NCI-H2227 treated with DMSO at 0.1 percent for 48 hours (cell line): Measurements from ENCODE around the gene DEGS2.

Experiments
- DNase-seq: peaks from one replicate; lab custom pipeline; 2025; lab: John Stamatoyannopoulos, UW

The DEGS2 gene

DNA sequence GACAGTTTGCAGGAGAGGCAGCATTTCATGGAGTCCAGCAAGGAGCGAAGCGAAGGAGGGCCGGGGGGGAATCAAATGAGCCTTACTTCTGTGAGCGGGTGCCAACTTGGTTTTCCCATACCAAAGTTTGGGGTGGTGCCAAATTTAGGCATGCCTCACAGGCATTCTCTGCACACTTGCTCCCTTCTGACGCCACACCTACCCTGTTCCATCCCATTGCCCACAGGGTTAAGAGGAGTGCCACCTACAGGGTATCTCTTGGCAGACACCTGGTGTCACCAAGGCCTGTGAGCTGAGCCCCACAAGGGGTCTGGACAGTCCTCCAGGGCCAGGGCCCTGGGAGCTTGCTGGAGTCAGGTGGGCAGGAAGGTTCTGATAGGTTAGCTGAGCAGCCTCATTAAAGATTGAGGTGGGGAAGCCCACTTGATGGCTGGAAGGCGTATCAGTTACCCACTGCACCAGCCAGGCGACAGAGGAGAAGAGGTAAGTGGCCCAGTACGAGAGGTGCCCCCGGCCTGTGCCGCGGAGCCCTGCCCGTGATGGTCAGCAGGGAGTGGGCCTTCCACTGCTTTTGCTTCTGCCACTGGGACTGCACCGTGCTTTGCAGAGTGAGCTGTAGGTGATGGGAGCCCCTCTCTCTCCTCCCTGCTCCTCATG lies 45.2 kb downstream of the DEGS2 start:
- no peak for DNase-seq

- no peak for DNase-seq
Measured at GRCh38 chr14:100111931-100112704, 47.3 kb downstream of the DEGS2 start.

DNA sequence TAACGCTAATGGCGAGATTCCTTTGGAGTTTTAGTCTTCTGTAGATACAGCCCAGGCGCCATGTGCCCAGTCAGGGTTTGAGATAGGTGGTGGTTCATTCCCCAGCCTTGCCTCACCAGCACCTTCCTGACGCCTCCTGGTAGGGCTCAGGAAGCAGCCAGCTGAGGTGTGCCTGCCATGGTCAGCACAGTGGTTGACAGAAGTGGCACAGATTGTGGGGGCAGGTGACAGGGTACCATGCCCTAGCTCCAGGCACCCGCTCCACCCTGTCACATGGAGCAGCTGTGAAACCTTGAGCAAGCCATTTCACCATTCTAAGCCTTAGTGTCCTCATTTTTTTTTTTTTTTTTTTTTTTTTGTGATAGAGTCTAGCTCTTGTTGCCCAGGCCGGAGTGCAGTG lies 48.6 kb downstream of the DEGS2 start:
- no peak for DNase-seq

GRCh38 chr14:100109594-100109955 lies 49.9 kb downstream of the DEGS2 start:
- no peak for DNase-seq

DNA sequence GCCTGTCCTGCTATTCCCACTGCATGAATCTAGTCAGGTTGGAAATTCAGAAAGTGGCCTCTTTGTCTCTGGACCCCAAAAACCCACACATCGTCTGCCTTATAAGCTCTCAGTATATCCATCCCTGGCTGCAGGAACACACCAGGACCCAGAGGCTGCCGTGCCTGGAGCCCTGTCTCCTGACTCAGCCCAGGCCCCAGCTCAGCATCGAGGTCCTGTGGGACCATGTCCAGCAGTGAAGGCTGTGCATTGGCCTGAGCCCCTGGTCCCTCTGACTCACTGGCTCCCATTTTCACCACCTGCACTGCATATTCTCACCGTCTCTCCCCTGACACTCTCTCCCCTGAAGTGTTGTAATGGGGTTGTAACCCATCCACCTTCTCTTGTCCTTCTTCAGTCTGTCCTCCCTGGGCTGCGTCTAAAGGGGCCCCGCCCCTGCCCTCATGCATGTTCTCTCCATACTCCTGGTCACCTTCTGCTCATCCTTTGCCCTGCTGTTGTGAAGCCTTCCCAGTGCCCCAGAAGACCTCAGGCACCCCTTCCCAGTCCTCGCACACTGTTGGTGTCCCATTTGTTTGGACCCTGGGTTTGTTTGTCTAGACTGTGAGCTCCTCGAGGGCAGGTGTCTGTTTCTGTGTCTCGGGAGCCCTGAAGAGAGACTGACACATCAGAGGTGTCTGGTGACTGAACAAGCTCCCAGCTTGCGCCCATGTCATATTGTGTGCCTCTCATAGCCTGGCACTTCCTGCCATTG lies 50.4 kb downstream of the DEGS2 start:
- no peak for DNase-seq

GRCh38 chr14:100108042-100108825 lies 51.2 kb downstream of the DEGS2 start:
- DNase-seq, result peak; percentile 64

- DNase-seq, result no peak
Measured at GRCh38 chr14:100107236-100107635, 52.2 kb downstream of the DEGS2 start.

DNA sequence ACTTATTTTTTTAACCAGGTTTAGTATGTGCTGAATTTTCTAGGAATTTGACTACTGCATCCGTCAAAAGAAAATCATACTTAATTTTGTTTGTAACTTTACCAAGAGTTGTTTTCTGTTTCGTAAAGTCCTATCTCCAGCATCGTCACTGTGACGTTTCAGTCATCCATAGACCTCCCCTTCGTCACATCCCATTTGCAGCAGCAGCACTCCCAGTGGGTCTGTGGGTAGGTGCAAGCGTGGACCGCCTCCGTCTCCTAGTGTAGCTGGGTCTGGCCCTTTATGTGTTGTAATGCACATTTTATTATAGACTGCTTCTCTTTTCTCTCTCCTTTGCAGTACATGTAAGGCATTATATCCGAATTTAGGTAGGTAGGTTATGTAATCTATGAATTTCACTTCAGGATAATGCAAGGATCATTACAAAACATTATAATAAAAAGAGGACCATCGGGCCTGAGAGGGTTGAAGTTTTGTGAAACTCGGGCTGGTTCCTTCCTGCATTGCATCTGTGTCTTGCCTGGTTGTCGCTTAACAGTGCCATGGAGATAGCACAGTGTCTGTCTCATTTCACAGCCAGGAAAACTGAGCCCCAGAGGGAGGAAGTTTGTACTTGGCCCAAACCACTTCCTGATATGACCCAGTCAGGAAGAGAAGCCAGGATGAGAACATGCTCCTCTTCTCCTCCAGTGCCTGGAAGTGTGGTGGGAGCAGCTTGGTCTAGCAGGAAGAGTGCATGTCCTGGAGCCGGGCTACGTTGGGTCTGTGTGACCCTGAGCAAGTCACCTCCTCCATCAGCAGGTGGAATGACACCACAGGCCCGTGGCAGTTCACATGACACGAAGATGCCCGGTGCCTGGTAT lies 53.0 kb downstream of the DEGS2 start:
- no peak for DNase-seq

- no peak for DNase-seq
Measured at GRCh38 chr14:100105357-100106169, 53.9 kb downstream of the DEGS2 start.

GRCh38 chr14:100104523-100105300 lies 54.7 kb downstream of the DEGS2 start:
- DNase-seq, result no peak

GRCh38 chr14:100104006-100104352 lies 55.5 kb downstream of the DEGS2 start:
- no peak for DNase-seq

DNA sequence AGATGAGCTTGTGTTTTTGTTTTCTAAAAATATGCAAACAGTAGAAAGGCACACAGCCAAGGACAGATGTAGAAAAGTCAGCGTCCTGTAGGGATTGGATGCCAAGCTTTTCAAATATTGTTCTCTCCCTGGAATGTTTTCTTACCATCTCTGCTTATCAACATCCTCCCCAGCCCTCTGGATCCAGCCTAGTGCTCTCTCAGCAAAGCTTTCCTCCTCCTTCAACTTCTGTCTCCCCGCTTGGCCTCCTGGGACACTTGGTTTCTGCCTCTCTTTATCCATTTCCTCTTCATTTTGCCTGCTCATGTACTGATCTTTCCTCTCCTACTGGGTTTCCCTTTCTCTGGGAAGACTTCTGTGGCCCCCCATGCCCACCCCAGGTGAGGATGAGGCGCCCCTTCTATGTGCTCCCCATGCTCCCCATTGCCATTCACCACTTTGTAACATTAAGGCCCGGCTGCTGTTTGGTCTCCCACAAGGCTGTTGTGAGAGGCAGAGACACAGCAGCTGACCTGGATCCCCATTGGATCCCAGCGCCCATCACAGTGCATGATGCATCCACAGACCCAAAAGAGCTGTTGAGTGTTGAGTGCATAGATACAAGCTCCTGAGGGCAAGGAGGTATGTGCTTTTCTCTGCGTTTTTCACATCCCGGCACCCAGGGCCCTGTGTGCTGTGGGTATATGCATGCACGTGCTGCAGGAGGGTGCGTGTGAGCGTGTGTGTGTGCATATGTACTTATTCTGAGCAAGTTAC lies 56.0 kb downstream of the DEGS2 start:
- no peak for DNase-seq

DNA sequence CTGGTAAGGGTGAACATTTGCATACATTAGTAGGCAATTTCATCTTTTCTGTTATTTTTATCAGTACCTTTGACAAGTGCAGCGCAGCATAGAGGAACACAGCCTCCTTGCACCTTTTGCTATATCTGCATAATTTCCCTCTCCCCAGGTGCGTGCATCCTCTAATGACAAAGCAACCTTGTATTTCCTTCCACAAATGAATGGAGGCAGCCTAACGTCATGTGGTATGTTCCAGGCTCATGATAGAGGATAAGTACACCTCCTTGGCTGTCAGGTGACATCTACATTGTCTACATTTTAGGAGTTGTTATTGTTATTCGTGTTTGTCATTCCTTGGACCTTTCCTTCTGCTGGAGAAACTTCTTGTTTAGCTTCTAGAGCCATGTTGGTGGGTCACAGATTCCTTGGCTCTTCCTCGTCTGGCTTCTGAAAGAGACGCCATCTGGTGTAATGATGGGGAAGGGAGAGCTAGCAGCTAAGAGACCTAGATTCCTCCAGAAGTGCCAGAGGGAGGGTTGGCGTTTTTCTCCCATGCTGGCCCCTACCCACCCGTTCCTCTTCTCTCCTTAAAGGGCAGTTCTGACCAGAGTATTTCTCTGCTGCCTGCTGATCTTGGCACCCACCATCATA lies 57.2 kb downstream of the DEGS2 start:
- no peak for DNase-seq

- no peak for DNase-seq
Measured at GRCh38 chr14:100100032-100100703, 59.3 kb downstream of the DEGS2 start.

- no peak for DNase-seq
Measured at GRCh38 chr14:100098171-100098570, 61.3 kb downstream of the DEGS2 start.

DNA sequence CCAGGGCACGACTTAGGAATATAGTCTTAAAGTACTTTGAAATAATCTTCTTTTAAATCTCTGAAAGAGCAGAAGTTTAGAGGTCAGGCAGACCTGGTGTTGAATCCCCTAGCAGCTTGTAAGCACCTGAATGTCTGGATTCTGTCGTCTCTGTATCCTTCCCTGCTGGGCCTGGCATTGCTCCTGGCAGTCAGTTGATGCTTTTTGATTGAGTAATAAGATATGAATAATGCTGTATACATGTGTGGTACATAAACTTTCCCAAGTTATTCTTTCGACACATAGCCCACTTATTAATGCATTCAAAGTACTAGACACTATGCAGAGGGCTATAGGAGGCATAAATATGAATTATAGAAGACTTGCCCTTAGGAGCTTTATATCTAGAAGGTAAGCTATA lies 62.8 kb downstream of the DEGS2 start:
- no peak for DNase-seq
